Ovary (tissue), 3 donors: ENCODE measurements around the gene ZP1.

Experiments
- CTCF ChIP-seq, 3 donors: fragments of 450-650 bp in 2 of 3; fragments of 200-600 bp in 1 of 3; IDR thresholded peaks; one replicate each; pipeline versions ENCODE4 v1.5.1 to v1.8.0; 2016 to 2022; ENCODE audit warnings: antibody characterized with exemption in 3 of 3, mild to moderate bottlenecking in 1 of 3
- EP300 ChIP-seq: sonication (generic); formaldehyde crosslinking; IDR thresholded peaks from one replicate; pipeline ENCODE4 v1.6.1; 2017; ENCODE audit warnings: antibody characterized with exemption
- POLR2A ChIP-seq: fragments of 450-650 bp; IDR thresholded peaks from one replicate; pipeline ENCODE4 v1.6.1; 2017; ENCODE audit warnings: antibody characterized with exemption, mild to moderate bottlenecking, moderate library complexity
- donor health status: DM: no; HTN: no; CAD: no.

- no peak for TF ChIP-seq CTCF (IDR thresholded peaks at IDR 0.05)
- TF ChIP-seq POLR2A: no peak
- TF ChIP-seq EP300: no peak
Observed at GRCh38 chr11:60915248-60915914, 48.0 kb downstream of the ZP1 start.
